Astrocyte (in vitro differentiated cells and primary cell): ENCODE results near the gene IBA57. TPM values are rescaled to one million over a fixed set of nuclear protein-coding genes. Genes with fewer than 3 reads are reported as not detected.

ENCODE experiments used
- DNase-seq: peaks from one replicate; pipeline ENCODE4 v3.0.0-alpha.2; 2010; ENCODE audit warnings: low read depth
- FAIRE-seq: peaks from 2 replicates; lab custom pipeline; 2011; peaks lifted over from hg19 to GRCh38; lab: Jason Lieb, UNC
- H2AFZ ChIP-seq: 2 replicates; pipeline ENCODE4 v1.6.0; 2012; ENCODE audit warnings: low read depth, low read length, inconsistent platforms
- H3K27ac ChIP-seq: 2 replicates; pipeline ENCODE4 v1.5.1; 2011; ENCODE audit warnings: low read depth, low read length, inconsistent platforms
- H3K27me3 ChIP-seq: 2 replicates; pipeline ENCODE4 v1.6.0; 2011; ENCODE audit warnings: low read length, inconsistent platforms; ENCODE audit not compliant: insufficient read depth
- H3K36me3 ChIP-seq: 2 replicates; pipeline ENCODE4 v1.5.1; 2011; ENCODE audit warnings: low read length, inconsistent platforms; ENCODE audit not compliant: insufficient read depth
- H3K4me1 ChIP-seq: 2 replicates; pipeline ENCODE4 v1.5.1; 2011; ENCODE audit warnings: low read length, inconsistent platforms; ENCODE audit not compliant: insufficient read depth
- H3K4me2 ChIP-seq: 2 replicates; pipeline ENCODE4 v1.6.0; 2012; ENCODE audit warnings: low read length, inconsistent platforms
- H3K4me3 ChIP-seq: 2 replicates; pipeline ENCODE4 v1.5.1; 2011; ENCODE audit warnings: low read depth, mild to moderate bottlenecking, low read length, inconsistent platforms; ENCODE audit not compliant: insufficient read depth
- H3K79me2 ChIP-seq: 2 replicates; pipeline ENCODE4 v1.6.0; 2012; ENCODE audit warnings: mild to moderate bottlenecking, low read length, inconsistent platforms; ENCODE audit not compliant: insufficient read depth
- H3K9ac ChIP-seq: 2 replicates; pipeline ENCODE4 v1.6.0; 2012; ENCODE audit warnings: mild to moderate bottlenecking, low read length, inconsistent platforms
- H3K9me3 ChIP-seq: 2 replicates; pipeline ENCODE4 v1.5.1; 2012; ENCODE audit warnings: low read depth, mild to moderate bottlenecking, low read length, inconsistent platforms; ENCODE audit not compliant: insufficient read depth
- H4K20me1 ChIP-seq: 2 replicates; pipeline ENCODE4 v1.6.0; 2012; ENCODE audit warnings: low read length, inconsistent platforms; ENCODE audit not compliant: insufficient read depth
- H3K27ac Mint-ChIP-seq: one replicate; pipeline ENCODE4 v1.8.0; 2021; ENCODE audit warnings: mild to moderate bottlenecking, mixed read lengths; ENCODE audit not compliant: unreplicated experiment
- H3K27me3 Mint-ChIP-seq: one replicate; pipeline ENCODE4 v1.8.0; 2021; ENCODE audit warnings: low read depth, mixed read lengths; ENCODE audit not compliant: unreplicated experiment
- H3K36me3 Mint-ChIP-seq: one replicate; pipeline ENCODE4 v1.8.0; 2021; ENCODE audit warnings: low read depth, mixed read lengths; ENCODE audit not compliant: unreplicated experiment
- H3K4me1 Mint-ChIP-seq: one replicate; pipeline ENCODE4 v1.8.0; 2021; ENCODE audit warnings: low read depth, mixed read lengths; ENCODE audit not compliant: unreplicated experiment
- H3K4me3 Mint-ChIP-seq: one replicate; pipeline ENCODE4 v1.8.0; 2021; ENCODE audit warnings: mild to moderate bottlenecking, moderate library complexity, mixed read lengths; ENCODE audit not compliant: unreplicated experiment
- H3K9me3 Mint-ChIP-seq: one replicate; pipeline ENCODE4 v1.8.0; 2021; ENCODE audit warnings: mild to moderate bottlenecking, mixed read lengths; ENCODE audit not compliant: unreplicated experiment
- EZH2 ChIP-seq: IDR thresholded peaks from 2 replicates; pipeline ENCODE4 v1.6.1; 2012; ENCODE audit warnings: mild to moderate bottlenecking, low read length, inconsistent platforms; ENCODE audit not compliant: insufficient read depth
- total RNA-seq: library from RNA; stranded (reverse); gene quantifications from 2 replicates; pipeline ENCODE4 v1.2.1, GENCODE V29; 2021
- TF ChIP-seq, protein P1 (sequence below): IDR thresholded peaks from 2 replicates; pipeline ENCODE4 v1.5.1; 2011; ENCODE audit warnings: low read depth, mild to moderate bottlenecking, inconsistent platforms, low read length, moderate library complexity; ENCODE audit not compliant: insufficient read depth

The IBA57 gene
- total RNA-seq, 1 donor from 2014 or later: 4.9 TPM

DNA sequence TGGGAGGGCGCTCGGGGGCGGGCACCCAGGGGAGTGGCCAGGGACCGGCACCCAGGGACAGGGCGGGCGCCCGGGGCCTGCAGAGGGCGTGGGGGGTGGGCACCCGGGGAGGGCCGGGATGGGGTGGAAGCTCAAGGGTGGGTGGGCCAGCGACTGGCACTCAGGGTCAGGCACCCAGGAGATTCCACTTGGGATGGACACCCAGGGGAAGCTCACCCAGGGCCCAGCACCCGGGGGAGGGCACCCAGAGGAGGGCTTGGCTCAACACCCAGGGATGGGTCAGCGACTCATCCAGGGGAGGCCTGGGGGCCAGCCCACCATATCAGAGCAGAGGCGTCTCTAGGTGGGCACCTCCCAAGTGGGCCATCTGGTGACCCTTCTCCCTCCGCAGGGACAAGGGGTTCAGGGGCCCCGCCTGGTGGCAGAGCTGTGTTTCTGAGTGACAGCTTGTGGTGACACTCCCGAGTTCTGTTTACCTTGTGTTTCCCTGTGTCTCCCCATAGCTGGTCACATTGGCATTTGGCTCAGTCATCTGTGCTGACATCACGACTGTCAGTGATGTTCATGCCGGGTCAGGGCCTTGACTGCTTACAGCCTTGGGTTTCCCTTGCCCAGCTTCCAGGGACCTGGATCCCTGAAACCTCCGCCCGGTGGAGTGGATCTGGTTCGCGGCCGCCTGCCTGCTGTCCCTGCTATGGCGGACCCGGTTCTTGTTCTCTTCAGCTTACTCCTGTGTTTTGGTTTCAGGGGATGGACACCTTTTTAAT lies 749 bp downstream of the IBA57 start:
- TF ChIP-seq, protein P1, sequence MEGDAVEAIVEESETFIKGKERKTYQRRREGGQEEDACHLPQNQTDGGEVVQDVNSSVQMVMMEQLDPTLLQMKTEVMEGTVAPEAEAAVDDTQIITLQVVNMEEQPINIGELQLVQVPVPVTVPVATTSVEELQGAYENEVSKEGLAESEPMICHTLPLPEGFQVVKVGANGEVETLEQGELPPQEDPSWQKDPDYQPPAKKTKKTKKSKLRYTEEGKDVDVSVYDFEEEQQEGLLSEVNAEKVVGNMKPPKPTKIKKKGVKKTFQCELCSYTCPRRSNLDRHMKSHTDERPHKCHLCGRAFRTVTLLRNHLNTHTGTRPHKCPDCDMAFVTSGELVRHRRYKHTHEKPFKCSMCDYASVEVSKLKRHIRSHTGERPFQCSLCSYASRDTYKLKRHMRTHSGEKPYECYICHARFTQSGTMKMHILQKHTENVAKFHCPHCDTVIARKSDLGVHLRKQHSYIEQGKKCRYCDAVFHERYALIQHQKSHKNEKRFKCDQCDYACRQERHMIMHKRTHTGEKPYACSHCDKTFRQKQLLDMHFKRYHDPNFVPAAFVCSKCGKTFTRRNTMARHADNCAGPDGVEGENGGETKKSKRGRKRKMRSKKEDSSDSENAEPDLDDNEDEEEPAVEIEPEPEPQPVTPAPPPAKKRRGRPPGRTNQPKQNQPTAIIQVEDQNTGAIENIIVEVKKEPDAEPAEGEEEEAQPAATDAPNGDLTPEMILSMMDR: no peak
- TF ChIP-seq EZH2: no peak
- H3K27ac Mint-ChIP-seq: peak overlapping the region; percentile 89
- H3K4me1 ChIP-seq: peaks cover 28% of the 10 kb centered on the region
- H3K4me1 Mint-ChIP-seq: peaks cover 10% of the 10 kb centered on the region
- H3K36me3 ChIP-seq: no peaks in the 10 kb centered on the region
- H3K27me3 Mint-ChIP-seq: no peaks in the 10 kb centered on the region
- FAIRE-seq: no peak
- H2AFZ ChIP-seq: peak overlapping the region; percentile 67
- H3K9me3 ChIP-seq: no peaks in the 10 kb centered on the region
- peak overlapping the region; percentile 73 for H3K4me3 ChIP-seq
- H4K20me1 ChIP-seq: no peaks in the 10 kb centered on the region
- no peaks in the 10 kb centered on the region for H3K27me3 ChIP-seq
- H3K4me2 ChIP-seq: peak overlapping the region; percentile 94
- H3K27ac ChIP-seq: peak overlapping the region; percentile 91
- H3K9ac ChIP-seq: peak overlapping the region; percentile 99
- peak overlapping the region; percentile 82 for H3K4me3 Mint-ChIP-seq
- DNase-seq: peak; percentile 51
- peaks cover 4% of the 10 kb centered on the region for H3K36me3 Mint-ChIP-seq
- peaks cover 2% of the 10 kb centered on the region for H3K9me3 Mint-ChIP-seq
- peaks cover 34% of the 10 kb centered on the region for H3K79me2 ChIP-seq

DNA sequence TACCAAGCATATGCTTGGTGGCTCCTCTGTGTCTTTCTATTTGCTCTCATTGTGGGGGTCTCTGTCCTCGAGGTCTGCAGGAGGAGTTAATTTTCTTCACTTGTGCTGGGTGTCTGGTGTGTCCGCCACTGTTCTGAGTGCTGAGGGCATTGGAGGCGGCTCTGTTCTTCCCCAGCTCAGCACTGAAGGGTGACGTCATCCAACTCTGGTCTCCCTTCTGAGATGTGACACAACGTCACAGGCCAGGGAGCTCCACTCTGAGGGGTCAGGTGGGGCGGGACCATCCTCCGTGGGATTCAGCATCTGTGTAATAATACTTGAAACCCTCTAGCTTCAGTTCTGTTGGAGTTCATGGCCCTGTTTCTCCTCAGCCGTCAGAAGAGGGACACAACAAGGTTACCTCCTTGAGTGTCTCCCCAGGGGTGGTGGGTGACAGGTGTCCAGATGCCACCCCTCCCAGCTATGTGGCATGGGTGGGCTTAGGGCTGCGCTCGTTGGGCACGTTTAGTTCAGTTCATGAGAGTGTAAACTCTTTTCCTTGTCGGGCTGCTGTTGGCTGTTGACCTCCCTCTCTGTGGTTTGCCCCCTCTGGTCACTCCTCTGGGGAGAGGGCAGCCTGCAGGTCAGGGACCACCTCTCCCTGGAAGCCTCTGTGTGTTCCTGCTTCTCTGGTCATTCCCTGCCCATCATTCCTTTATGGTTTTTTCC lies 3.1 kb downstream of the IBA57 start:
- peaks cover 52% of the 10 kb centered on the region for H3K79me2 ChIP-seq
- H3K27ac ChIP-seq: no peak overlapping the region
- no peaks in the 10 kb centered on the region for H3K27me3 ChIP-seq
- no peaks in the 10 kb centered on the region for H3K9me3 ChIP-seq
- peaks cover 14% of the 10 kb centered on the region for H4K20me1 ChIP-seq
- peaks cover 11% of the 10 kb centered on the region for H3K4me1 ChIP-seq
- H3K9ac ChIP-seq: no peak overlapping the region
- no peak for DNase-seq
- no peak for FAIRE-seq
- TF ChIP-seq, protein P1: no peak
- no peak for TF ChIP-seq EZH2
- Mint-ChIP-seq H3K4me1 (peaks cover 10% of the 10 kb centered on the region), H3K27ac (peak overlapping the region; percentile 18), H3K4me3 (no peak overlapping the region), H3K9me3 (peaks cover 2% of the 10 kb centered on the region), H3K36me3 (peaks cover 10% of the 10 kb centered on the region), H3K27me3 (no peaks in the 10 kb centered on the region)
- no peaks in the 10 kb centered on the region for H3K36me3 ChIP-seq
- H3K4me2 ChIP-seq: no peak overlapping the region
- no peak overlapping the region for H2AFZ ChIP-seq
- H3K4me3 ChIP-seq: no peak overlapping the region
